ENCODE results near the gene IFI30.

The IFI30 gene

GRCh38 chr19:18173572-18174288 lies at the start of gene IFI30:
TSS of gene IFI30 (plus strand) at chr19:18173813. CDS start at chr19:18173842, 29 bp downstream.
- DNase-seq (ENCODE audit: low spot score), result no peak

DNA sequence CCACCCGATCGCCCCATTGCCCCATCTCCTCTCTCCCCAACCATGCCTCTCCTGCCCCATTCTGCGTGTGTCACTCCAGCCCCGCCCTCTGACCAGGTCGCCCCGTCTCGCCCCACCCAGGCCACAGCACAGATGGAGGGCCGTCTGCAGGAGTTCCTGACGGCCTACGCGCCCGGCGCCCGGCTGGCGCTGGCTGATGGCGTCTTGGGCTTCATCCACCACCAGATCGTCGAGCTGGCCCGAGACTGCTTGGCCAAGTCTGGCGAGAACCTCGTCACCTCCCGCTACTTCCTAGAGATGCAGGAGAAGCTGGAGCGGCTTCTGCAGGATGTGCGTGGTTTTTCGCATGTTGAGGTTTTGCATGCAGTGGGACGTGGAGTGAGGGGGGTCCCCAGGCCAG lies 49.8 kb upstream of the IFI30 start:
- no peak for DNase-seq (ENCODE audit: low spot score)

DNA sequence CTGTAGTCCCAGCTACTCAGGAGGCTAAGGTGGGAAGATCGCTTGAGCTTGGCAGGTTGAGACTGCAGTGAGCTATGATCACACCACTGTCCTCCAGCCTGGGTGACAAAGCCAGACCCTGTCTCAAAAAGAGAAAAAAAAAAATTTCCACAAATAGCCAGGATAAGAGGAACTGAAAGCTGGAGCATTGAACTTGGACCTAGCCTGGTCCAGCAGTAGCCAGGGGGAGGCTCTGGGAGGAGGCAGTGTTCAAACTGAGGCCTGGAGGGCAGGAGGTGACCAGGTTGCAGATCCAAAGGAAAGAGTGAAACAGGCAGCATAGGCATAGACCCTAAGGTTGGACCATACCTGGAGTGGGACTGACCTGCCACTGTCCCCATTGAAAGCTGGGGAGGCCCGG lies 47.5 kb upstream of the IFI30 start:
- no peak for DNase-seq (ENCODE audit: low spot score)

DNA sequence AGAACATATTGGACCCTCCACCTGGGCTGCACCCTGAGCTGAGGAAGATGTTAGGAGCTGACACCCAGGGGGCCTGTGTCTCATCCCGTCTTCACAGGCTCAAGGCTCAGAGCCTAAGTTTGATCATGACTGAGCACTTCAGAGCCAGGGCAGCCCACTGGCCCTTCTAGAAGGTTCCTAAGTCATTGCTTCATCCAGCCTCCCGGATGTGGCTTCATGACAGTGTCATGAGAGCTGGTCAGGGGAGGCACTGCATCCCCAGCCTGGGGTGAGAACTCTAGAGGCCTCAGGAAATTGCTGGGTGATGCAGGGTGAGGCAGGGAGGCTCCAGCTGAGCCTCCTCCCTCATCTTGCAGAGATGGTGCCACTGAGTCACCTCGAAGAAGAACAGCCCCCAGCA lies 45.6 kb upstream of the IFI30 start:
- no peak for DNase-seq (ENCODE audit: low spot score)

GRCh38 chr19:18128805-18129204 lies 44.8 kb upstream of the IFI30 start:
- no peak for DNase-seq (ENCODE audit: low spot score)

- DNase-seq (ENCODE audit: low spot score), result no peak
These were observed 42.9 kb upstream of the IFI30 start for GRCh38 chr19:18130523-18131242.

DNA sequence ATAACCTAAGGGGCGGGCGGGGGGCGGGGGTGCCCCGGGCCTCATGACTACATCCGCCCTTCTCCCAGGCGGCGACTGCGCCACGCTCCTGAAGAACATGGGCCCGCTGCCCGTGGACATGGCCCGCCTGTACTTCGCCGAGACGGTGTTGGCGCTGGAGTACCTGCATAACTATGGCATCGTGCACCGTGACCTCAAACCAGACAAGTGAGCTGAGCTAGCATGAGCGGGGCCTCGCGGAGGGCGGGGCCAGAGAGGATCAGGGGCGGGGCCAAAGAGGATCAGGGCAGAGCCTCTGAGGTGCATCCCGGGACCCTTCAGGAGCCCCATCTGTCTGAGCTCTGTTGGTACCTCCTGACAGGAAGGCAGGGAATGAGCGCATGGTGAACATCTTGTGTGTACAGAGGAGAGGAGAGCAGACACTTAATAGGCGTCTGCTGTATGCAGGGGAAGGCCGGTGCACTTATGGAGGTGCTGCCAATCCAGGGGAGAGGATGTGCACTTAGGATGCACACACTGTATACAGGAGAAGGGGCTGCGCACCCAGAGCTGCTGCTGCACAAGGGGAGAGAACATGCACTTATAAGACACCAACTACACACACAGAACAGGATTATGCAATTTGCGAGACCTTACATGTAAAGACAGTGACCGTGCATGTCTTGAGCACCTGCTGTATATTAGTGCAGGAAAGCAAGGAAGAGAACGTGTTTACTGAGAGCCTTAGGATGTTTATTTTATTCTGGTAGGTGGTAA lies 41.6 kb upstream of the IFI30 start:
- no peak for DNase-seq (ENCODE audit: low spot score)

DNA sequence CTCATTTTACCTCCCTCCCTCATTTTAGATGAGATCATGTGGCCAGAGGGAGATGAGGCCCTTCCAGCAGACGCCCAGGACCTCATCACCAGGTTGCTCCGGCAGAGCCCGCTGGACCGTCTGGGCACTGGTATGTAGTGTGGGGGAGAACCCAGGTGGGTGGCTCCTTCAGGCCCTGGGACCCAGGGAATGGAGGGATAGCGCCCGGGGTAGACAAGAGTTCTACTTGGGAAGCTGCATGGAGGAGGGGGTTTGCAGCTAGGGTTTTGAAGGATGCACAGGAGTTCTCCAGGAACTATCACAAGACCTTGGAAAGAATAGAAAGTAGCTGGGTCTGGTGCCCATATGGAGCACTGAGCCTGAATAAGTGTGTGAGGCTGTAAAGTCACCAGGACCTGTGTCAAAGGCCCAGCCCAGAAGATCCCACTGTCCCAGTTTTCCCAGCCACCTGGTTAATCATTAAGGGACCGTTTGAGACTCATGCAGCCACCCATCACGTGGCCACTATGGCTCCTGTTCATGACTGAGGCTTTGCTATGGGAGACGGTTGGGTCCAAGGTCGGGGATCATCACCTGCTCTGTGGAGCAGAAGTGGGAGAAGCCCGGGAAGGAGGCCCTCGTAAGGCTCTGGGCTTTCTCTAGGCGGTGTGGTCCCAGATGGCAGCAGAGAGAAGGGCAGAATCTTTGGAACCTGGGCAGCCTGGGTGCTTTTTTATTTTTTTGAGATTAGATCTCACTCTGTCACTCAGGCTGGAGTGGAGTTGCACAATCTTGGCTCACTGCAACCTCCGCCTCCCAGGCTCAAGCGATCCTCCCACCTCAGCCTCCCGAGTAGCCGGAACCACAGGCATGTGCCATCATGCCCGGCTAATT lies 37.7 kb upstream of the IFI30 start:
- no peak for DNase-seq (ENCODE audit: low spot score)

DNA sequence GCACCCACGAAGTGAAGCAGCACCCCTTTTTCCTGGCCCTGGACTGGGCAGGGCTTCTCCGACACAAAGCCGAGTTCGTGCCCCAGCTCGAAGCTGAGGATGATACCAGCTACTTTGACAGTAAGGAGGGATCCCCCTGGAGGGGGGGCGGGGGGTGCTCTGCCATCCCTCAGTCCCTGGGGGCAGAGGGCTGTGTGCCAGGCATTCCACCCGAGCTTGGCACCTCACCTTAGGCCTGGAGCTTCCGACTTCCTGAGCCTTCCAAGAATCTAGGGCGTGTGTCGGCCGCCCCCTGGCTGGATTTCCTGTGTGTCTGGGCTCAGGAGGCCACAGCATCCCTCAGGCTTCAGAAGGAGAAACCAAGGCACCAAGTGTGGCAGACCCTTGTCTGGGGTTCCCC lies 36.4 kb upstream of the IFI30 start:
- no peak for DNase-seq (ENCODE audit: low spot score)

DNA sequence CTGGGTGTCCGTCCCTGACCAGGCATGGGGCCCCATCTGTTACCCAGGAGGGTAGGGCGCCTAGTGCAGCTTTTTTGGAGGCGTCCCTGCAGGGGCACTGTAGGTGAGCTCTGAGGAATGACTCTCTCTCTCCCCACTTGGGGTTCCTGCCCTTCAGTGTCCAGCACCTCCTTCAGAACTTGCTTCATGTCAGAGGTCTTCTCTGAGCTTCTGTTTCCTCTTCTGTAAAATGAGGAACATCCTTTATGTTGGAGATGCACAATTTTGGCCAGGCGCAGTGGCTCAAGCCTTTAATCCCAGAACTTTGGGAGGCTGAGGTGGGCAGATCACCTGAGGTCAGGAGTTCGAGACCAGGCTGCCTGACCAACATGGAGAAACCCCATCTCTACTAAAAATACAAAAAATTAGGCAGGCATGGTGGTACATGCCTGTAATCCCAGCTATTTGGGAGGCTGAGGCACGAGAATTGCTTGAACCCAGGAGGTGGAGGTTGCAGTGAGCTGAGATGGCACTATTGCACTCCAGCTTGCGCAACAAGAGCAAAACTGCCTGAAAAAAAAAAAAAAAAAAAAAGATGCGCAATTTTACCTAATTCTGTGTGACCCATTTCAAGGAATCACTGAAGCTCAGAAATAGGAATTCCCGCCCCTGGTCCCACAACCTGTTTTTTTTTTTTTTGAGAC lies 35.8 kb upstream of the IFI30 start:
- no peak for DNase-seq (ENCODE audit: low spot score)

- DNase-seq (ENCODE audit: low spot score), result no peak
These were observed 33.1 kb upstream of the IFI30 start for GRCh38 chr19:18140473-18140872.

GRCh38 chr19:18141031-18141430 lies 32.6 kb upstream of the IFI30 start:
- DNase-seq (ENCODE audit: low spot score), result no peak

DNA sequence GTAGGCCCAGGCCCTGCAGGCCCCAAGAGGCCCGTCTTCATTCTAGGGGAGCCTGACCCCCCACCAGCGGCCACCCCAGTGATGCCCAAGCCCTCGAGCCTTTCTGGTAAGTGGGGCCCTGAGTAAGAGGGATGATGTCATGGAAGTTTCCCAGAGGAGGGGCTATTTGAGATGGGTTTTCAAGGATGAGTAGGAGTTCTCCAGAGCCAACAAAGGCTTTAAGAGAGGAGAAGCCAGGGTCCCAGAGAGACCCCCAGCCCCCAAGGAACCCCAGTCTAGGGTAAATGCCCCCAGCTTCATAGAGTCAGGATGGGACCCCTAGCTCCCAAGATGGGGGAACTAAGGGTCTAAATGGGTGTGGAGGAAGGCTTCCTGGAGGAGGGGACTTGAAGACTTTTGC lies 29.7 kb upstream of the IFI30 start:
- DNase-seq (ENCODE audit: low spot score), result no peak

- DNase-seq (ENCODE audit: low spot score), result no peak
These were observed 29.3 kb upstream of the IFI30 start for GRCh38 chr19:18144361-18144760.

- DNase-seq (ENCODE audit: low spot score), result no peak
These were observed 28.7 kb upstream of the IFI30 start for GRCh38 chr19:18144906-18145305.

DNA sequence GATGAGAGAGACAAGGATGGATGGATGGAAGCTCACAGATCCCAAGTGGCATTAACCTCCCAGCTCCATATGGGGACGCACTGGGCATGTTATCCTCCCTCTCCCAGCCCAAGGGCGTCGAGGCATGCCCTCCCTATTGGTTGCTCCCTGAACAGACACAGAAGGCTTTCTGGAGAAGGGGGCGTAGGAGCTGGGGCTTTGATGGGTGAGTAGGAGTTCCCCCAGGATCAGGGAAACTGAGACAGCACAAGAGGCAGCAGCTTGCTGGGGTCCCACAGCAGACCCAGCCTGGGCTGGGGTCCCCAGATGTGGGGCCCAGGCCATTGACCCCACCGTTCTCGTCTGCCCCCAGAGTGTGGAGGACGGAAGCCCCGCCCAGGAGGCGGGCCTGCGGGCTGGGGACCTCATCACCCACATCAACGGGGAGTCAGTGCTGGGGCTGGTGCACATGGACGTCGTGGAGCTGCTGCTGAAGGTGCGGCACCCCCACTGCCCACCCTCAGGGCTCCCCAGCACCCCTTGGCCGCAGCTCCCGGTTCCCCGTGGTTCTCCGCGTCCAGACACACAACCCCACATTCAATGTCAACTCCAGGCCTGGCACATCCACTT lies 28.1 kb upstream of the IFI30 start:
- DNase-seq (ENCODE audit: low spot score), result no peak

DNA sequence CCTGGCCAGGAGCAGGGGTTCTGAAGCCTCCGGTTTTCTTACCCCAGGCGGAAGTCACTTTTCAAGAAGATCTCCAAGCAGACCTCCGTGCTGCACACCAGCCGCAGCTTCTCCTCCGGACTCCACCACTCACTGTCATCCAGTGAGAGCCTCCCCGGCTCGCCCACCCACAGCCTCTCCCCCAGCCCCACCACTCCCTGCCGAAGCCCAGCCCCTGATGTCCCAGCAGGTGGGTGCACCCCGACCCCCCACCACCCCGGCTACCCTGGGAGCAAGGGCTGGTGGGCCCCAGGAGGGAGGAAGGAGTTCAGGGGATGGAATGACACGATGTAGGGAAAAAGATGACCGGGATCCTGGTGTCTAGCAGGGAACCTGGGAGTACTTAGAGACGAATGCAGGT lies 26.2 kb upstream of the IFI30 start:
- no peak for DNase-seq (ENCODE audit: low spot score)

GRCh38 chr19:18149596-18149975 lies 24.0 kb upstream of the IFI30 start:
- no peak for DNase-seq (ENCODE audit: low spot score)

DNA sequence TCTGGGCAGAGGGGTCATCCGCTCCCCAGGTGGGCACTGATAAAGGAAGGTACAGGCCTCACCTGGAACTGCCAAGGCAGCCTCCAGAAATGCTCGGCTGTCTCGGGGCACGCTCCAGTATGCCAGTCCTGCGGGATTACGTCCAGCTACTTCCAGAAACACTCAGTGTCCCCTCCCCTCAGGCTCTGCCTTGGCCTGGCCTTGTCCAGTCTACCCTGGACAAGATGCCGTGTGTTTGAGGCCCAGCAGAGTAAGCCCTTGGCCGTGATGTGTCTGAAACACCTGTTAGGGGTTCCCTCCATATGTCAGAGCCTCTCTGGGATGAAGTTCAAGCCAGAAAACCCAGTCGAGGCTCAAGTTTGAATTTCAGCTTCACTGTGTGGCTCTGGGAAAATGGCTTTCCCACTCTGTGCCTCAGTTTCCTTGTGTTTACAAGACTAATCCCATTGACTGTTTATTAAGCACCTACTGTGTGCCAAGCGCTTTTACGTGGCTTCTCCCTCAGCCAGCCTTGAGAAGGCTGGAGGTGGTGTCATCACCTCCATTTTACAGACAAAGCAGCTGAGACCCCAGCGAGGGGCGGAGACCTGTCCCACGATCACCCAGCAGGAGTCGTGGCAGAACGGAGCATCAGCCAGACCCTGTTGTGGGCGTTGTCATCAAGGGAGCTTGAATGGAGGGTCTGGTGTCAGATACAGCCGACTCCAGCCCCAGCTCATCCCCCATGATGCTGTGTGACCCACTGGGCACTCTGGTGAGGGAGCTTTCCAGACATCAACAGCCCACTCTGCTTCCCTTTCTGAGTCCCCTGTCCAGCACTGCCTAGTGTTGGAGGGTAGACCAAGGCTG lies 22.6 kb upstream of the IFI30 start:
- no peak for DNase-seq (ENCODE audit: low spot score)

DNA sequence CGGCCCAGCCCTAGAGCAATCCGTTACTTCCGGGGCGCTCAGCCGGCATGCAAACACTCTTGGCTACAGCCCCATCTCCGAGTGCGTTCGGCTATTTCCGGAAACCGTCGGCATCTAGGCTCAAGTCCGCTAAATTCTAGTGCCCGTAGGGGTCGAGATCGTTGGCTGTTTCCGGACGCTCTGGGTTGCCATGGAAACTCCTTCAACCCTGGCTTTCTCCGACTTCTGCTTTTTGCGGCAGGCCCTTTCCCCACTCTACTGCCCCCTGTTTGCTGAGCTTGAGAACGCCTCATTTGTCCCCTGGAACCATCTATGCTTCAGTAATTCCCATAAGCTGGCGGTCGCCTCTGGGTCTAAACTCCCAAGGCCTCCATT lies 21.2 kb upstream of the IFI30 start:
- peak; percentile 95 for DNase-seq (ENCODE audit: low spot score)
